NCI-H1417 (cell line): Measurements from ENCODE around the gene TMSB15C.
"Not testable (repeated sequence)": the region's sequence is repeated elsewhere in the genome, so short reads cannot be mapped to it uniquely, and the experiment has no call there.

Experiments
- DNase-seq, 3 experiments: peaks; one replicate each; lab custom pipeline; 2025; lab: John Stamatoyannopoulos, UW

Gene TMSB15C

GRCh38 chrX:104075778-104076445 is at the start of gene TMSB15C:
Gene TMSB15C (minus strand): TSS chrX:104076236.
- not testable (repeated sequence) for DNase-seq

- no peak for DNase-seq
Observed at GRCh38 chrX:104122829-104123228, 46.8 kb upstream of the TMSB15C start.

GRCh38 chrX:104118765-104119164 is 42.7 kb upstream of the TMSB15C start:
- peak; percentile 15 to 81 (median 36) for DNase-seq

- DNase-seq: no peak
Observed at GRCh38 chrX:104117759-104118158, 41.7 kb upstream of the TMSB15C start.

- DNase-seq: peak; percentile 60 to 84 (median 66)
Observed at GRCh38 chrX:104113222-104113965, 37.4 kb upstream of the TMSB15C start.

GRCh38 chrX:104112326-104112951 is 36.4 kb upstream of the TMSB15C start, which contains the start of gene ZCCHC18:
Gene ZCCHC18 (plus strand): TSS chrX:104112523. CDS start chrX:104114112, 1,589 bp downstream.
- DNase-seq: peak; percentile 48 to 87 (median 85)

- peak in 2 of 3 experiments; percentile 19 to 69 for DNase-seq
Observed at GRCh38 chrX:104110491-104111240, 34.6 kb upstream of the TMSB15C start.

- DNase-seq: no peak
Observed at GRCh38 chrX:104108955-104109354, 32.9 kb upstream of the TMSB15C start.

- no peak for DNase-seq
Observed at GRCh38 chrX:104105330-104106262, 29.6 kb upstream of the TMSB15C start.

- DNase-seq: no peak
Observed at GRCh38 chrX:104104676-104105075, 28.6 kb upstream of the TMSB15C start.

- DNase-seq: no peak
Observed at GRCh38 chrX:104098919-104099318, 22.9 kb upstream of the TMSB15C start.

- peak; percentile 53 to 90 (median 54) for DNase-seq
Observed at GRCh38 chrX:104098151-104098808, 22.2 kb upstream of the TMSB15C start.

GRCh38 chrX:104085919-104086318 is 9.9 kb upstream of the TMSB15C start:
- DNase-seq: no peak

GRCh38 chrX:104085477-104085876 is 9.4 kb upstream of the TMSB15C start:
- no peak for DNase-seq

- no peak for DNase-seq
Observed at GRCh38 chrX:104084534-104085277, 8.7 kb upstream of the TMSB15C start.

GRCh38 chrX:104084063-104084462 is 8.0 kb upstream of the TMSB15C start:
- DNase-seq: no peak

- DNase-seq: not testable (repeated sequence)
Observed at GRCh38 chrX:104077854-104078253, 1.8 kb upstream of the TMSB15C start.

GRCh38 chrX:104062636-104063035 is 13.4 kb downstream of the TMSB15C start:
- DNase-seq: not testable (repeated sequence)

- DNase-seq: not testable (repeated sequence)
Observed at GRCh38 chrX:104054956-104055355, 21.1 kb downstream of the TMSB15C start.

- no peak for DNase-seq
Observed at GRCh38 chrX:104047171-104047570, 28.9 kb downstream of the TMSB15C start.
